BLaER1 treated with 17β-estradiol and CSF1 and Interleukin-3, amounts not matched to agents 10 nM and 100 nM (cell line): ENCODE data around the gene RAC2.
A peak's percentile ranks its signal among the peaks of the same experiment; 100 is the strongest.

ENCODE experiments used
- H3K27ac ChIP-seq, 11 experiments: shearing (Covaris generic); formaldehyde crosslinking; 2 replicates each; pipeline ENCODE4 v1.8.1; 2022
- H3K27me3 ChIP-seq, 11 experiments: shearing (Covaris generic); formaldehyde crosslinking; 2 replicates each; pipeline ENCODE4 v1.8.1; 2022
- H3K36me3 ChIP-seq, 11 experiments: shearing (Covaris generic); formaldehyde crosslinking; 2 replicates each; pipeline ENCODE4 v1.8.1; 2022
- H3K4me1 ChIP-seq, 10 experiments: shearing (Covaris generic); formaldehyde crosslinking; 2 replicates each; pipeline ENCODE4 v1.8.1; 2022
- H3K4me2 ChIP-seq, 11 experiments: shearing (Covaris generic); formaldehyde crosslinking; 2 replicates each; pipeline ENCODE4 v1.8.1; 2022
- H3K4me3 ChIP-seq, 10 experiments: shearing (Covaris generic); formaldehyde crosslinking; 2 replicates each; pipeline ENCODE4 v1.8.1; 2022
- H3K9ac ChIP-seq, 11 experiments: shearing (Covaris generic); formaldehyde crosslinking; 2 replicates each; pipeline ENCODE4 v1.8.1; 2022
- H3K9me3 ChIP-seq, 11 experiments: shearing (Covaris generic); formaldehyde crosslinking; replicated peaks in 1 of 11; 2 replicates each; pipeline ENCODE4 v1.8.1; 2022
- H4K20me1 ChIP-seq, 11 experiments: shearing (Covaris generic); formaldehyde crosslinking; 2 replicates each; pipeline ENCODE4 v1.8.1; 2022
- Cebpa-rat ChIP-seq, 11 experiments: shearing (Covaris generic); IDR thresholded peaks; 2 replicates each; pipeline ENCODE4 v1.8.1; 2022

RAC2 gene

DNA sequence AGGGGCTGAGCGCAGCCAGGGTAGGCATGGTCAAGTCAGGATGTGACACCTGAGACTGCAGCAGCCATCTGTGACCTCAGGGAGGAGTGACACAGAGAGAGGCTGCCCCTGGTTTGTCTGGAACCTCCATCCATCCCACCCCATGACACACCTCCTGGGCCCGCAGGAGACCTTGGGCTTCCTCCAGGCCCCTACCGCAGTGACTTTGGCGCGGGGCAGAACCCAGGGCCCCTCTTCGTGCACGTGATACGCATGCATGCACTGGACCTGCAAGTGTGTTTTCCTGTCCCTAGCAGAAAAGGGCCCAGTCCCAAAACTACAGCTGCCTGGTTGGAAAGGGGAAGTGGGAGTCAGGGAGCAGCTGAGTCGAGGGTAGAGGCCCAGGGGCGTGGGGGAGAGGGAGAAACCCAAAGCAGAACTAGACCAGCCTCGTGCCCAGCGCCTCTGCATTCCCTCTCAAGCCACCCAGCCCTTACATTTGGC, 30.4 kb upstream of the RAC2 start:
- peak overlapping the region in 9 of 11 experiments; percentile 51 to 89 (median 67); a peak in 18 of 22 replicates for H3K27ac ChIP-seq
- peaks cover 57 to 100% (median 98%) of the 10 kb centered on the region in 10 experiments for H3K4me1 ChIP-seq
- peak overlapping the region in 10 of 11 experiments; percentile 8 to 74 (median 55); a peak in 16 of 22 replicates for H3K9ac ChIP-seq
- H3K27me3 ChIP-seq = no peaks in the 10 kb centered on the region
- H3K36me3 ChIP-seq = no peaks in the 10 kb centered on the region
- H3K4me3 ChIP-seq = 0 out of 20 replicates have a peak overlapping the region, but pooled peaks of 1 of the 10 experiments have one; percentile 2
- peak overlapping the region; percentile 75 to 99 (median 87) for H3K4me2 ChIP-seq
- H4K20me1 ChIP-seq = no peaks in the 10 kb centered on the region
- TF ChIP-seq Cebpa-rat (IDR thresholded peaks at IDR 0.05) = no peak
- H3K9me3 ChIP-seq = no peaks in the 10 kb centered on the region

DNA sequence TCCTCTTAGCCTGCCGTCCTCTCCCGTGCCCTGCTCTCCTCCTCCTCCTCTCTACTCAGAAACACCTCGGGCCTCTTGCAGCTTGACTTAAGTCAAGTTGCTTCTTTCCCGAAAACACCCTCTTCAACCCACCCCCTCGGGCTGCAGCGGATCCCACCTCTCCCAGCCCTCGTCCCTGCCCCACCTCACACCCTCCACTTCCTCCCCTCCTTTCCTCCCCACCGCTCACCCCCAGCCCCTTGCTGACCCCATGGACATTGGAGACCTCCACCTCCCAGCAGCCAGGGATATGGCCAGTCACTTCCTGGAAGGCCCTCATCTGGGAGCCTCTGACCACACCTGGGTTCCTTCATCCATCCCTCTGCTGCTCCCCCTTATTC, 29.8 kb upstream of the RAC2 start:
- Histone ChIP-seq H3K4me1 (peaks cover 51 to 100% (median 95%) of the 10 kb centered on the region in 10 experiments), H3K9ac (peak overlapping the region in 6 of 11 experiments; percentile 24 to 63 (median 44); a peak in 7 of 22 replicates), H3K36me3 (no peaks in the 10 kb centered on the region), H3K27ac (peak overlapping the region in 9 of 11 experiments; percentile 51 to 89 (median 67); a peak in 17 of 22 replicates), H3K4me3 (no peak overlapping the region), H4K20me1 (no peaks in the 10 kb centered on the region), H3K4me2 (peak overlapping the region; percentile 75 to 99 (median 87)), H3K9me3 (no peaks in the 10 kb centered on the region), H3K27me3 (no peaks in the 10 kb centered on the region)
- TF ChIP-seq Cebpa-rat (IDR thresholded peaks at IDR 0.05) = no peak

DNA sequence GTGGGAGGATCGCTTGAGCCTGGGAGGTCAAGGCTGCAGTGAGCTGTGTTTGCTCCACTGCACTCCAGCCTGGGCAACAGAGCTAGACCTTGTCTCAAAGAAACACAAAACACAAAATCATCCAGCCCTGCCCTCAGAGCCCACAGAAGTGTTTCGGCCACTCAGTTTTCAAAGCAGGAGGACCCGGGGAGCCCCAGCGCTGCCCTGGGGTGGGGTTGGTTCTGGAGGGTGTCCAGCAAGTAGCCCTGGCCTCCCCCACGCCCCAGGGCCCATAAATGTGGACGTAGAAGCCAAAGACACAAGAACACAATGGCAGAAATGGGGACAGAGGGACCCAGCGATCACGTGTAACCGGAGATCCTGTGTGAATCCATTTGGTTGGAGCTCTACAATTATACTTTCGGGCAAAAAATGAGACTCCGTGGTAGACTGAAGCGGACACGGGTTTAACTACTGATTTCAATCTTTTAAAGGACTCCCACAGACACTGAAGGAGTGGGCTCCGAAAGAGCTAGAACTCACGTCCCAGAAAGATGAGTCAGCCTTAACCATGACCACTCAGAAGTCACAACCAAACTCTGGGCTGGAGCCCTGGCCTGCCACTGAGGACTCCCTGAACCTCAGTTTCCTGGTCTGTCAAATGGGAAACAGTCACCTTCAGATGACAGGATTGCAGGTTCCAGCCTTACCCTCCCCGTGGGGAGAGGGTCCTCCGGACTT, 29.2 kb upstream of the RAC2 start:
- peaks cover 46 to 100% (median 92%) of the 10 kb centered on the region in 10 experiments for H3K4me1 ChIP-seq
- no peaks in the 10 kb centered on the region for H3K36me3 ChIP-seq
- no peak overlapping the region for H3K4me3 ChIP-seq
- peak overlapping the region in 10 of 11 experiments; percentile 0 to 89 (median 64); a peak in 17 of 22 replicates for H3K27ac ChIP-seq
- peak overlapping the region in 9 of 11 experiments; percentile 75 to 99 (median 87); a peak in 17 of 22 replicates for H3K4me2 ChIP-seq
- H3K27me3 ChIP-seq = no peaks in the 10 kb centered on the region
- no peak for TF ChIP-seq Cebpa-rat (IDR thresholded peaks at IDR 0.05)
- H3K9ac ChIP-seq = peak overlapping the region in 6 of 11 experiments; percentile 3 to 63 (median 41); a peak in 8 of 22 replicates
- no peaks in the 10 kb centered on the region for H3K9me3 ChIP-seq
- no peaks in the 10 kb centered on the region for H4K20me1 ChIP-seq

DNA sequence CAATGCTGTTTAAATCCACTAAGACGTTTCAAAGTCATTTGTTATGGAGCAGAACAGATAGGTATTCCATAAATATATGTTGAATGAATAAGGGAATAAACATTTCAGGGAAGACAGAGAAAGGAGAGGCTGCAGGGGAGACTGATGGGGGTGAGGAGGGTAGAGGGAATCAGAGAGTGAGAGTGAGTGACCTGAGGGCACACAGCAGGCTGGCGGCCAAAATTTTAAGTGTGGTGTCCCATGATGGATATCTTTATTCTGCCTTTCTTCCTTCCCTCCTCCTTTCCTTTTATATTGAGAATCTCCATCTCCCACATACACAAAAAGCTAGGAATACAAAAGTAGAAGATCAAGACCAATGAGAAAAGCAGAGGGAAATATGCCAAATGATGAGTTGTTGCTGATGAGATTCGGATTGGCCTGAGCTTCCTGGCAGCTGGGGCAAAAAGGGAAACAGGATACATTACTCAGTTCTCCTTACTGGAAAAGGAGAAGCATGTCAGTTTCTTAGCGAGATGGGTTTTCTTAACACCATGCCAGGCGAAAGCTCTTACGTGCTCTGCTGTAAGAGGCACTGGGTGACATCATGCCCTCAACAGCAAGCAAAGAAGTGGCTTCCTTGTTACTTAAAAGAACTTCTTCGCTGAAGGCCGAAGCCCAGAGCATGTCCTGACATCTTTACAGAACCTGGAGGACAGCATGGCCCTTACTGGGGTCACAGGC, 27.0 kb upstream of the RAC2 start:
- Histone ChIP-seq H3K9ac (peak overlapping the region in 6 of 11 experiments; percentile 5 to 55 (median 48); a peak in 9 of 22 replicates), H3K36me3 (no peaks in the 10 kb centered on the region), H3K27ac (peak overlapping the region in 8 of 11 experiments; percentile 21 to 89 (median 64); a peak in 14 of 22 replicates), H3K4me2 (peak overlapping the region in 9 of 11 experiments; percentile 15 to 99 (median 86); a peak in 17 of 22 replicates), H3K27me3 (no peaks in the 10 kb centered on the region), H4K20me1 (no peaks in the 10 kb centered on the region), H3K4me3 (0 out of 20 replicates have a peak overlapping the region, but pooled peaks of 1 of the 10 experiments have one; percentile 18), H3K4me1 (peaks cover 44 to 98% (median 90%) of the 10 kb centered on the region in 10 experiments), H3K9me3 (no peaks in the 10 kb centered on the region)
- TF ChIP-seq Cebpa-rat (IDR thresholded peaks at IDR 0.05) = 0 out of 22 replicates have a peak, but pooled peaks of 1 of the 11 experiments have one; percentile 24

DNA sequence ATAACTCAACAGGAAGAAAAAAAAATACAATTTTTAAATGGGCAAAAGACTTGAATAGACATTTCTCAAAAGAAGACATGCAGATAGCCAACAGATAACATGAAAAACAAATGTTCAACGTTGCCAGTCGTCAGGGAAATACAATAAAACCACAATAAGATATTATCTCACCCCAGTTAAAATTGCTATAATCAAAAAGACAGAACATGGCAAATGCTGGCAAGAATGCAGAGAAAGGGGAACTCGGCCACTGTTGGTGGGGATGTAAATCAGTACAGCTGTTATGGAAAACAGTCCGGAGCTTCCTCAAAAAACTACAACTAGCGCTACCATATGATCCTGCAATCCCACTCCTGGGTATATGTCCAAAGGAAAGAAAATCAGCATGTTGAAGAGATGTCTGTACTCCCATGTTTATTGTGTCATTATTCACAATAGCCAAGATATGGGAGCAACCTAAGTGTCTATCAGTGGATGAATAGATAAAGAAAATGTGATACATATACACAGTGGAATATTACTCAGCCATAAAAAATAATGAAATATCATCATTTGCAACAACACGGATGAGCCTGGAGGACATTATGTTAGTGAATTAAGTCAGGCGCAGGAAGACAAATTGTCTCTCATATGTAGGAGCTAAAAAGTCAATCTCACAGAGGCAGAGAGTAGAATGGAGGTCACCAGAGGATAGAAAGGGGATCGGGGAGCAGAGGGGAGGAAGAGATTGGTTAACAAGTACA, 26.0 kb upstream of the RAC2 start:
- Histone ChIP-seq H3K4me2 (peak overlapping the region in 6 of 11 experiments; percentile 63 to 99 (median 91); a peak in 9 of 22 replicates), H3K27ac (peak overlapping the region in 4 of 11 experiments; percentile 72 to 89 (median 80); a peak in 7 of 22 replicates)

DNA sequence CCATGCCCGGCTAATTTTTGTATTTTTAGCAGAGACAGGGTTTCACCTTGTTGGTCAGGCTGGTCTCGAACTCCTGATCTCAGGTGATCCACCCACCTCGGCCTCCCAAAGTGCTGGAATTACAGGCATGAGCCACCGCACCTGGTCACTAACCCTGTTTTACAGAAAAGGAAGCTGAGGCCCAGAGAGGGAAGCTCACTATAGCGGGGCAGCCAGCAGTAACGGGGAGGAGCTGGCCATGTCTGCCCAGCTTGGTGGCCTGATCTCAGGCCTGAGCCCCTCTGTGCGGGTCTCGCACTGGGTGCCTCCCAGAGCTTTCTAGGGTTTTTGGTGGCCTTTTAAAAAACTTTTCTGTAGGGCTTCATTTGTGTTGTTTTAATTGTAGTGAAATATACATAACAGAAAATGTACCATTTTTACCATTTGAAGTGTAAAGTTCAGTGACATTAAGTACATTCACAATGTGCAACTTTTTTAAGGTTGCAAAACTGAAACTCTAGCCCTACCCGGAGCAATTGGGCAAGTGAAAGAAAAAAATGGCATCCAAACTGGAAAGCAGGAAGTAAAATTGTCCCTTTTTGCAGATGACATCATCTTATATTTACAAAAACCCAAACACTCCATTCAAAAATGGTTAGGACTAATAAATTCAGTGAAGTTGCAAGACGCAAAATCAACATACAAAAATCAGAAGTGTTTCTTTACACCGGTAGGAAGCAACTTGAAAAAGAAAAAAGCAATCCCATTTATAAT, 23.8 kb upstream of the RAC2 start:
- H3K27me3 ChIP-seq = no peaks in the 10 kb centered on the region
- no peaks in the 10 kb centered on the region for H4K20me1 ChIP-seq
- H3K4me3 ChIP-seq = peak overlapping the region; percentile 40 to 69 (median 50); a peak in 18 of 20 replicates
- H3K9ac ChIP-seq = peak overlapping the region; percentile 45 to 82 (median 70); a peak in 21 of 22 replicates
- H3K27ac ChIP-seq = peak overlapping the region; percentile 45 to 89 (median 70); a peak in 21 of 22 replicates
- H3K4me1 ChIP-seq = peaks cover 27 to 66% (median 61%) of the 10 kb centered on the region in 10 experiments
- H3K36me3 ChIP-seq = peaks cover 0 to 6% (median 0%) of the 10 kb centered on the region in 11 experiments; a peak in 2 of 22 replicates
- H3K9me3 ChIP-seq = peaks cover 15 to 19% (median 17%) of the 10 kb centered on the region in 11 experiments
- peak overlapping the region; percentile 74 to 98 (median 83) for H3K4me2 ChIP-seq
- TF ChIP-seq Cebpa-rat (IDR thresholded peaks at IDR 0.05) = peak in 2 of 11 experiments; percentile 37 to 40; a peak in 3 of 22 replicates

More for the DNA sequence above, 26.0 kb upstream of the RAC2 start:
- H3K4me3 ChIP-seq = no peak overlapping the region
- H3K27me3 ChIP-seq = no peaks in the 10 kb centered on the region
- H3K4me1 ChIP-seq = peaks cover 34 to 88% (median 82%) of the 10 kb centered on the region in 10 experiments
- no peak for TF ChIP-seq Cebpa-rat (IDR thresholded peaks at IDR 0.05)
- H3K36me3 ChIP-seq = no peaks in the 10 kb centered on the region
- H4K20me1 ChIP-seq = no peaks in the 10 kb centered on the region
- H3K9ac ChIP-seq = peak overlapping the region in 3 of 11 experiments; percentile 31 to 48 (median 36); a peak in 4 of 22 replicates
- peaks cover 0 to under 1% (median 0%) of the 10 kb centered on the region in 11 experiments; a peak in 3 of 22 replicates for H3K9me3 ChIP-seq

DNA sequence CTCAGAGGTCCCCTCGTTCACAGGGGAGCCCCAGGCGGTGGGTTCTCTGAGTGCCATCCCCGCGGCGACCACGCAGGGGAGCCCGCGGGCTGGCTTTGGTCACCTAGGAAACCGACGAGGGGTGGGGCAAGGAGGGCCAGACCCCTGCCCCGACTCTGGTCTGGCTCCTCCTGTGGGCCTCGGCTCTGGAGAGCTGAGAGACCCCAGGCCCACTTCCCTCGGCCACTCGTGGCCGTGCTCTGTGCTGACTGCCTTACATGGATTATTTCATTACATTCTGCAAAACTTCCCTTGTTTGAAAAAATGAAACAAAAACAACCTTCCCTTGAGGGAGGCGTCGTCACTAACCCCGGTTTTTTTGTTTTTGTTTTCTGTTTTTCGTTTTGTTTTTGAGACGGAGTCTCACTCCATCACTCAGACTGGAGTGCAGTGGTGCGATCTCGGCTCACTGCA, 23.1 kb upstream of the RAC2 start:
- Histone ChIP-seq H3K4me3 (peak overlapping the region; percentile 40 to 69 (median 50)), H3K27ac (peak overlapping the region; percentile 45 to 89 (median 70)), H3K4me1 (peaks cover 27 to 59% (median 55%) of the 10 kb centered on the region in 10 experiments), H4K20me1 (no peaks in the 10 kb centered on the region), H3K27me3 (no peaks in the 10 kb centered on the region), H3K9me3 (peaks cover 15 to 19% (median 17%) of the 10 kb centered on the region in 11 experiments), H3K36me3 (peaks cover 0 to 6% (median 0%) of the 10 kb centered on the region in 11 experiments; a peak in 2 of 22 replicates), H3K9ac (peak overlapping the region; percentile 45 to 82 (median 70)), H3K4me2 (peak overlapping the region; percentile 74 to 98 (median 83))
- TF ChIP-seq Cebpa-rat (IDR thresholded peaks at IDR 0.05) = no peak
